MCF 10A (cell line): ENCODE measurements around the gene AP2M1. TPM values are rescaled to one million over a fixed set of nuclear protein-coding genes. Genes with fewer than 3 reads are reported as not detected.

ENCODE experiments used
- BruUV-seq: library from RNA; stranded (reverse); fragments of 400-500 nt; replicated peaks from 2 replicates; lab custom pipeline; 2021; lab: Mats Ljungman, UMichigan
- CTCF ChIA-PET: fragments of 300-600 bp; sonication (Branson Sonifier 250); formaldehyde crosslinking; extraction: SDS; loops from one replicate; lab custom pipeline; 2021; ENCODE audit warnings: antibody characterized with exemption, inconsistent platforms; lab: Yijun Ruan, JAX
- POLR2A ChIA-PET: fragments of 300-600, 350-650 bp; sonication (Branson Sonifier 250); formaldehyde crosslinking; extraction: SDS; loops from one replicate; lab custom pipeline; 2020; ENCODE audit warnings: antibody characterized with exemption, inconsistent platforms; lab: Yijun Ruan, JAX
- DNase-seq: peaks from one replicate; pipeline ENCODE4 v3.0.0-alpha.2; 2018; ENCODE audit not compliant: unreplicated experiment
- H3K27ac Mint-ChIP-seq: one replicate; pipeline ENCODE4 v1.8.0; 2022; ENCODE audit warnings: mild to moderate bottlenecking, low read depth, mixed read lengths; ENCODE audit not compliant: unreplicated experiment
- H3K27me3 Mint-ChIP-seq: one replicate; pipeline ENCODE4 v1.8.0; 2022; ENCODE audit warnings: mixed read lengths; ENCODE audit not compliant: insufficient read depth, unreplicated experiment
- H3K36me3 Mint-ChIP-seq: one replicate; pipeline ENCODE4 v1.8.0; 2022; ENCODE audit warnings: mild to moderate bottlenecking, moderate library complexity, mixed read lengths; ENCODE audit not compliant: insufficient read depth, unreplicated experiment
- H3K4me1 Mint-ChIP-seq: one replicate; pipeline ENCODE4 v1.8.0; 2022; ENCODE audit warnings: mixed read lengths; ENCODE audit not compliant: insufficient read depth, unreplicated experiment
- H3K4me3 Mint-ChIP-seq: one replicate; pipeline ENCODE4 v1.8.0; 2022; ENCODE audit warnings: mild to moderate bottlenecking, moderate library complexity, mixed read lengths; ENCODE audit not compliant: unreplicated experiment
- H3K9me3 Mint-ChIP-seq: one replicate; pipeline ENCODE4 v1.8.0; 2022; ENCODE audit warnings: mixed read lengths; ENCODE audit not compliant: unreplicated experiment
- intact Hi-C: fragments of 100-400 bp; cut with micrococcal nuclease; formaldehyde crosslinking; loops from 2 replicates; pipeline ENCODE4 v1.14.1; 2022
- total RNA-seq: library from RNA; stranded (reverse); gene quantifications from 2 replicates; pipeline ENCODE4 v1.2.3, GENCODE V29; 2022
- TF ChIP-seq, protein P1 (sequence below): fragments of 200-600 bp; IDR thresholded peaks from one replicate; pipeline ENCODE4 v1.8.0; 2022; ENCODE audit warnings: antibody characterized with exemption, mild to moderate bottlenecking; ENCODE audit not compliant: unreplicated experiment

AP2M1 gene
- total RNA-seq, 1 experiment from 2014 or later = 301 TPM

DNA sequence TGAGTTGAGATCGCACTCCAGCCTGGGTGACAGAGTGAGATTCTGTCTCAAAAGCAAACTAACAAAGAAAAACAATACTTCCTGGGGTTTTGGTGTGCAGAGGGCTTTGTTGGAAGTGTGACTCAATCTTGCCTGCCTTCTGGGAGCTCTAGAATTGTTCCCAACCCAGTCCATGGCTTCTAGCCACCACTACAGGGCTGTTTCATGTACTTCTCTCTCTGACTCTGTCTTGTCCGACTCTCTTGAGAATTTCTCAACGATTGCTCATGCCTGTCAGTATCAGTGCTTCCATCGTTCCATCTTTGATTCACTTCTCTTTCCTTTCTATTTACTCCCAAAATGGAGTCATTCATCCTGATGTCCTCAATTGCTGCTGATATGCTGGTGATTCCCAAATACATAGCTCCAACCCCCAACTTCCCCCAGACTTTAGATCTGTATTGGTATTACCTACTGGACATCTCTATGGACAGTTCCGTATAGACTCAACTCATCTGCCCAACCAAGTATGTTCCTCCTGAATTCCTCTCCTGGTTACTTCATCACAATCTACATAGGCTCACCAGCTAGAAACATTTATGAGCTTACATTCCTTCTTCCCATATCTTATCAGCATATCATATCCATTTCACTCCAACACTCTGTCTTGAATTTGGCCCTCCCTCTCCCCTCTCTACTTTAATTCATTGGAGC is 1.8 kb upstream of the AP2M1 start:
- peak; percentile 31 for DNase-seq
- H3K9me3 Mint-ChIP-seq = no peaks in the 10 kb centered on the region
- peaks cover 19% of the 10 kb centered on the region for H3K36me3 Mint-ChIP-seq
- CTCF ChIA-PET = interaction anchor here (0.9 to 1.4 kb wide), 3 partner anchors 23 to 116 kb away, joined by 3 to 4 read pairs (median 4); no protein-coding TSS in a partner anchor
- no peak overlapping the region for H3K27ac Mint-ChIP-seq
- BruUV-seq = no TSS peak
- TF ChIP-seq, protein P1, sequence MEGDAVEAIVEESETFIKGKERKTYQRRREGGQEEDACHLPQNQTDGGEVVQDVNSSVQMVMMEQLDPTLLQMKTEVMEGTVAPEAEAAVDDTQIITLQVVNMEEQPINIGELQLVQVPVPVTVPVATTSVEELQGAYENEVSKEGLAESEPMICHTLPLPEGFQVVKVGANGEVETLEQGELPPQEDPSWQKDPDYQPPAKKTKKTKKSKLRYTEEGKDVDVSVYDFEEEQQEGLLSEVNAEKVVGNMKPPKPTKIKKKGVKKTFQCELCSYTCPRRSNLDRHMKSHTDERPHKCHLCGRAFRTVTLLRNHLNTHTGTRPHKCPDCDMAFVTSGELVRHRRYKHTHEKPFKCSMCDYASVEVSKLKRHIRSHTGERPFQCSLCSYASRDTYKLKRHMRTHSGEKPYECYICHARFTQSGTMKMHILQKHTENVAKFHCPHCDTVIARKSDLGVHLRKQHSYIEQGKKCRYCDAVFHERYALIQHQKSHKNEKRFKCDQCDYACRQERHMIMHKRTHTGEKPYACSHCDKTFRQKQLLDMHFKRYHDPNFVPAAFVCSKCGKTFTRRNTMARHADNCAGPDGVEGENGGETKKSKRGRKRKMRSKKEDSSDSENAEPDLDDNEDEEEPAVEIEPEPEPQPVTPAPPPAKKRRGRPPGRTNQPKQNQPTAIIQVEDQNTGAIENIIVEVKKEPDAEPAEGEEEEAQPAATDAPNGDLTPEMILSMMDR = no peak
- intact Hi-C loops = no loop called here
- H3K27me3 Mint-ChIP-seq = no peaks in the 10 kb centered on the region
- POLR2A ChIA-PET = interaction anchor here (0.5 to 2.9 kb wide), 7 partner anchors 13 to 1290 kb away, joined by 3 to 26 read pairs (median 3); partner anchors contain the start of genes ABCF3, DVL3 and EIF2B5
- H3K4me3 Mint-ChIP-seq = no peak overlapping the region
- peaks cover 25% of the 10 kb centered on the region for H3K4me1 Mint-ChIP-seq

DNA sequence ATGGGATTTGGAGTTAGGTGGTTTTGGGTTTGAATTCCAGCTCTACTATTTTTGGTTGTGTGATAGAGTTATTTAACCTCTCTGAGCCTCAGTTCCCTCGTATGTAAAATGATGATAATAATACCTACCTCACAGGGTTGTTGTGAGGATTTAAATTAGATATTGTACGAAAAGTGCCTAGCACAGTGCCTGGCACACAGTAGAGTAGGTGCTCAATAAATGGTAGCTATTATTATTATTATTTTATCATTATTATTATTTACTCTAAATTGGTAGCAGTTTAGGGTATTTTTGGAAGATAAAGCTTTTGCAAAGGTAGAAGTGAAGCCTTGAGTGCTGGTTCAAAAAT is 1.3 kb upstream of the AP2M1 start:
- TF ChIP-seq, protein P1 = no peak
- intact Hi-C loops = no loop called here
- no peaks in the 10 kb centered on the region for H3K9me3 Mint-ChIP-seq
- no peak overlapping the region for H3K4me3 Mint-ChIP-seq
- H3K36me3 Mint-ChIP-seq = peaks cover 24% of the 10 kb centered on the region
- H3K27ac Mint-ChIP-seq = no peak overlapping the region
- DNase-seq = no peak
- ChIA-PET POLR2A (interaction anchor here (0.5 to 4.3 kb wide), 9 partner anchors 13 to 1290 kb away, joined by 3 to 31 read pairs (median 3); partner anchors contain the start of genes ABCF3, DVL3, EIF2B5 and PARL), CTCF (interaction anchor here (0.6 to 1.4 kb wide), 5 partner anchors 9 to 116 kb away, joined by 3 to 4 read pairs (median 3); no protein-coding TSS in a partner anchor)
- no TSS peak for BruUV-seq
- H3K27me3 Mint-ChIP-seq = no peaks in the 10 kb centered on the region
- peaks cover 29% of the 10 kb centered on the region for H3K4me1 Mint-ChIP-seq

DNA sequence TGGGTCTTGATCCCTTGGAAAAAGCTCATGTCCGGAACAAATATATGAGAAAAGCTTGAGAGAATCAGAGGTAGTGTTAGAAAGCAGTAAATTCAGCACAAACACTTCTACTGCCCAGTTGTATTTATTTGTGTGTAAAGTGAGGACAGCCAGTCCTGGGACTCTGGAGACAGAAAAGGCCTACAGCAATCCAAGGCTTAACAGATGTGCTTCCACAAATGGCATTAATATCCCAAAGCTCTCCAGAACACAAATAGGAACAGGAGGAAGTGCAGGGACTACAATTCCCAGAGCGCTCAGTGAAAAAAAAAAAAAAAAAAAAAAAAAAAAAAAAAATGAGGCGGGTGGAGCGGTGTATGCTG is 390 bp upstream of the AP2M1 start:
- Mint-ChIP-seq H3K4me3 (peak overlapping the region; percentile 100), H3K4me1 (peaks cover 29% of the 10 kb centered on the region), H3K27me3 (no peaks in the 10 kb centered on the region), H3K36me3 (peaks cover 23% of the 10 kb centered on the region), H3K9me3 (no peaks in the 10 kb centered on the region), H3K27ac (no peak overlapping the region)
- CTCF ChIA-PET = interaction anchor here (0.6 to 1.4 kb wide), 4 partner anchors 9 to 30 kb away, joined by 3 to 4 read pairs (median 3); no protein-coding TSS in a partner anchor
- POLR2A ChIA-PET = interaction anchor here (0.6 to 4.3 kb wide), 8 partner anchors 12 to 289 kb away, joined by 3 to 31 read pairs (median 4); partner anchors contain the start of genes ABCF3, DVL3, EIF2B5 and PARL
- BruUV-seq = no TSS peak
- TF ChIP-seq, protein P1 = no peak
- no peak for DNase-seq
- intact Hi-C loops = loop anchor here (2.0 kb wide), 1 partner anchor 17 kb away; no protein-coding TSS in a partner anchor

DNA sequence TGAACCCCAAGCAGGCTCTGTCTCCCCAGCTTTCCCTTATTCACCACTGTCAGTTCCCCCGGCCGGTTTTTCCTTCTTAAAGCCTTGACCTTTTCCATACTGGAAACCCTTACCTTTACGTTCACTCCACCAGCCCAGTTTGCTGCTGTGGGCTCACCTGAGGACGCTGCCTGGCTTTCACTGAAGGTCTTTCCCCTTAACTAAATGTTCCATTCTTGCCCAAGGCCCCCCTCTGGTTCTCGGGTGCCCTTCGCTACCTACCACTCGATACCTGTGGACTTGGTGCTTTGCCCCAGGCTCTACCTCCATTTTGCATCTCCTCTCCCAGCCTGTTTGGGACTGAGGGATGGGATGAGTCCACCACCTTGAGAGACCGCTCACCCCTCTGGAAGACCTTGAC is 851 bp downstream of the AP2M1 start:
- Mint-ChIP-seq H3K4me3 (peak overlapping the region; percentile 100), H3K4me1 (peaks cover 29% of the 10 kb centered on the region), H3K9me3 (no peaks in the 10 kb centered on the region), H3K27me3 (no peaks in the 10 kb centered on the region), H3K27ac (peak overlapping the region; percentile 95), H3K36me3 (peaks cover 36% of the 10 kb centered on the region)
- ChIA-PET CTCF (no interaction called here), POLR2A (interaction anchor here (0.8 to 4.3 kb wide), 8 partner anchors 9 to 331 kb away, joined by 3 to 31 read pairs (median 13); partner anchors contain the start of genes ABCF3, DVL3 and EIF2B5)
- TF ChIP-seq, protein P1 = no peak
- no TSS peak for BruUV-seq
- intact Hi-C loops = loop anchor here (2.0 kb wide), 1 partner anchor 19 kb away; no protein-coding TSS in a partner anchor
- DNase-seq = peak; percentile 16
